Fibroblast of lung (primary cell): ENCODE measurements around the gene WDR75. TPM values are rescaled to one million over a fixed set of nuclear protein-coding genes. Genes with fewer than 3 reads are reported as not detected.

Experiments used
- DNase-seq, 2 donors: peaks; one replicate each; pipeline versions ENCODE4 v3.0.0 to v3.0.0-alpha.2; 2010; ENCODE audit warnings: low read depth in 2 of 2
- H2AFZ ChIP-seq: 2 replicates; pipeline ENCODE4 v1.5.1; 2012; ENCODE audit warnings: low read length, control low read depth, inconsistent platforms
- H3K27ac ChIP-seq: 2 replicates; pipeline ENCODE4 v1.5.1; 2011; ENCODE audit warnings: low read length, control low read depth; ENCODE audit not compliant: insufficient read depth
- H3K27me3 ChIP-seq: 2 replicates; pipeline ENCODE4 v1.5.1; 2011; ENCODE audit warnings: mild to moderate bottlenecking, low read length; ENCODE audit not compliant: control insufficient read depth, insufficient read depth
- H3K36me3 ChIP-seq: 2 replicates; pipeline ENCODE4 v1.5.1; 2011; ENCODE audit warnings: low read length; ENCODE audit not compliant: control insufficient read depth, insufficient read depth
- H3K4me1 ChIP-seq: 2 replicates; pipeline ENCODE4 v1.5.1; 2011; ENCODE audit warnings: low read length; ENCODE audit not compliant: control insufficient read depth, insufficient read depth; ENCODE audit errors: extremely low read depth
- H3K4me2 ChIP-seq: 2 replicates; pipeline ENCODE4 v1.5.1; 2011; ENCODE audit warnings: low read length, control low read depth; ENCODE audit not compliant: insufficient read depth; ENCODE audit errors: extremely low read depth
- H3K4me3 ChIP-seq, 4 experiments: fragments of 200-600 bp in 1 of 4; sonication (generic) in 1 of 4; replicated peaks in 1 of 4; 2 replicates each; pipeline ENCODE4 v1.5.1; 2011 to 2016; ENCODE audit warnings: low read length in 4 of 4, low read depth in 3 of 4, mild to moderate bottlenecking in 3 of 4, control low read depth in 2 of 4, inconsistent platforms in 1 of 4, mixed read lengths in 1 of 4; ENCODE audit not compliant: insufficient read depth in 1 of 4; ENCODE audit errors: control extremely low read depth in 1 of 4
- H3K79me2 ChIP-seq: 2 replicates; pipeline ENCODE4 v1.5.1; 2012; ENCODE audit warnings: mild to moderate bottlenecking, low read length, inconsistent platforms; ENCODE audit not compliant: control insufficient read depth, insufficient read depth
- H3K9ac ChIP-seq: 2 replicates; pipeline ENCODE4 v1.5.1; 2011; ENCODE audit warnings: mild to moderate bottlenecking, low read length, control low read depth; ENCODE audit not compliant: insufficient read depth
- H3K9me3 ChIP-seq: 2 replicates; pipeline ENCODE4 v1.5.1; 2012; ENCODE audit warnings: low read depth, low read length; ENCODE audit not compliant: control insufficient read depth, insufficient read depth
- H4K20me1 ChIP-seq: 2 replicates; pipeline ENCODE4 v1.5.1; 2011; ENCODE audit warnings: low read length; ENCODE audit not compliant: control insufficient read depth, insufficient read depth; ENCODE audit errors: extremely low read depth
- EZH2 ChIP-seq: IDR thresholded peaks from 2 replicates; pipeline ENCODE4 v1.5.1; 2012; ENCODE audit warnings: low read length, control low read depth, mild to moderate bottlenecking; ENCODE audit errors: missing control alignments
- polyA plus RNA-seq, 2 donors: library from polyadenylated mRNA; depleted of rRNA in 1 of 2; stranded (reverse) in 1 of 2; unstranded in 1 of 2; fragments of >200 nt; gene quantifications; 2 replicates each; pipeline ENCODE4 v1.2.1, GENCODE V29; 2011 to 2012; ENCODE audit warnings: missing spikeins in 1 of 2
- total RNA-seq: library from RNA; depleted of rRNA; stranded (reverse); fragments of >200 nt; gene quantifications from 2 replicates; pipeline ENCODE4 v1.2.1, GENCODE V29; 2014
- TF ChIP-seq, protein P1 (sequence below), 2 donors: IDR thresholded peaks in 1 of 2; conservative IDR thresholded peaks in 1 of 2; 1 replicate in 1 of 2; 2 replicates in 1 of 2; pipeline ENCODE4 v1.5.1; 2011 to 2012; ENCODE audit warnings: low read length in 2 of 2, control low read depth in 1 of 2, inconsistent platforms in 1 of 2, low read depth in 1 of 2, mild to moderate bottlenecking in 1 of 2

Gene WDR75
- total and polyA plus RNA-seq, 2 donors (not counting 1 experiment from before 2014, with no cell fraction given) = 33.9 to 54.0 TPM

DNA sequence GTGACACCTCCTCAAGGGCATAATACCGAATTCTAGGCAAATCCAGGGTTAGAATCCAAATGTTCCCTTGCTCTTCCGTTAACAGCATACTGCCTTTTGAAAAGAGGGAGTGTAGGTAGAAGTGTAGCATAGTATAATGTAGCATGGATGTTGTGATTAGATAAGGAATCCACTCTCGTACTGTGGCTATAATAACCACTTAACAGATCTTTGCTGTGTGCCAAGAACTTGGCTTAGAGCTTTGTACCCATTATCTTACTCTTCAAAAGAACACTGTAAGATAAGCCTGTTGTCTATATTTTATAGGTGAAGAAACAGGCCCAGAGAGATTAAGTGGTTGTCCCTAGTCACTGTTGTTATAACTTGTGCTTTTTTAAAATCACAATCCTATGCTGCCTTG lies 24.2 kb downstream of the WDR75 start:
- Histone ChIP-seq H3K36me3 (peaks cover 7% of the 10 kb centered on the region), H3K4me1 (no peaks in the 10 kb centered on the region), H3K9me3 (no peaks in the 10 kb centered on the region), H3K4me3 (no peak overlapping the region), H3K4me2 (no peak overlapping the region), H4K20me1 (no peaks in the 10 kb centered on the region), H3K9ac (no peak overlapping the region), H2AFZ (no peak overlapping the region), H3K79me2 (no peaks in the 10 kb centered on the region), H3K27ac (no peak overlapping the region), H3K27me3 (no peaks in the 10 kb centered on the region)
- DNase-seq = no peak
- TF ChIP-seq, protein P1, sequence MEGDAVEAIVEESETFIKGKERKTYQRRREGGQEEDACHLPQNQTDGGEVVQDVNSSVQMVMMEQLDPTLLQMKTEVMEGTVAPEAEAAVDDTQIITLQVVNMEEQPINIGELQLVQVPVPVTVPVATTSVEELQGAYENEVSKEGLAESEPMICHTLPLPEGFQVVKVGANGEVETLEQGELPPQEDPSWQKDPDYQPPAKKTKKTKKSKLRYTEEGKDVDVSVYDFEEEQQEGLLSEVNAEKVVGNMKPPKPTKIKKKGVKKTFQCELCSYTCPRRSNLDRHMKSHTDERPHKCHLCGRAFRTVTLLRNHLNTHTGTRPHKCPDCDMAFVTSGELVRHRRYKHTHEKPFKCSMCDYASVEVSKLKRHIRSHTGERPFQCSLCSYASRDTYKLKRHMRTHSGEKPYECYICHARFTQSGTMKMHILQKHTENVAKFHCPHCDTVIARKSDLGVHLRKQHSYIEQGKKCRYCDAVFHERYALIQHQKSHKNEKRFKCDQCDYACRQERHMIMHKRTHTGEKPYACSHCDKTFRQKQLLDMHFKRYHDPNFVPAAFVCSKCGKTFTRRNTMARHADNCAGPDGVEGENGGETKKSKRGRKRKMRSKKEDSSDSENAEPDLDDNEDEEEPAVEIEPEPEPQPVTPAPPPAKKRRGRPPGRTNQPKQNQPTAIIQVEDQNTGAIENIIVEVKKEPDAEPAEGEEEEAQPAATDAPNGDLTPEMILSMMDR (conservative IDR thresholded peaks at IDR 0.05 in 1 of 2, IDR thresholded peaks at IDR 0.05 in 1 of 2; ENCODE audit: low read depth in 1 of 2, low read length in 2 of 2) = no peak
- TF ChIP-seq EZH2 = no peak

DNA sequence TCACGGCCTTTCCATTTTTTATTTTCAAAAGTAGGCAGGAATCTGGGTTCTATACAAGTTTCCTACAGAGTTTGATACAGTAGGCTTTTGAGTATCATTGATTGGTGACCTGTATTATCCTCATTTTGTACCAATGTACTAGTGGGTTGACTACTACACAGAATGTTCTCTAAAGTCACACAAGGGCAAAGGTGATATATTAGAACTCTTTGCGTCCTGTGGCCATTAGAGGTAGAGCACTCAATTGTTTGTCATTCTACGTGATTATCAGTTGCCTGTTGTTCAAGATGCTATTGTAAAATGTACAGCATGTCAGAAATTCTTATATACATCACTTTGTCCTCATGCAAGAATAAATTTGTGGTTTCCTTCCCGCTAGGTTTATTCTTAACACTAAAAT lies 24.8 kb downstream of the WDR75 start:
- Histone ChIP-seq H3K79me2 (no peaks in the 10 kb centered on the region), H3K36me3 (peaks cover 6% of the 10 kb centered on the region), H3K27me3 (no peaks in the 10 kb centered on the region), H3K9ac (no peak overlapping the region), H2AFZ (no peak overlapping the region), H3K4me1 (no peaks in the 10 kb centered on the region), H4K20me1 (no peaks in the 10 kb centered on the region), H3K9me3 (no peaks in the 10 kb centered on the region), H3K4me2 (no peak overlapping the region), H3K27ac (no peak overlapping the region), H3K4me3 (no peak overlapping the region)
- no peak for DNase-seq
- TF ChIP-seq, protein P1 (conservative IDR thresholded peaks at IDR 0.05 in 1 of 2, IDR thresholded peaks at IDR 0.05 in 1 of 2; ENCODE audit: low read depth in 1 of 2, low read length in 2 of 2) = no peak
- TF ChIP-seq EZH2 = no peak

DNA sequence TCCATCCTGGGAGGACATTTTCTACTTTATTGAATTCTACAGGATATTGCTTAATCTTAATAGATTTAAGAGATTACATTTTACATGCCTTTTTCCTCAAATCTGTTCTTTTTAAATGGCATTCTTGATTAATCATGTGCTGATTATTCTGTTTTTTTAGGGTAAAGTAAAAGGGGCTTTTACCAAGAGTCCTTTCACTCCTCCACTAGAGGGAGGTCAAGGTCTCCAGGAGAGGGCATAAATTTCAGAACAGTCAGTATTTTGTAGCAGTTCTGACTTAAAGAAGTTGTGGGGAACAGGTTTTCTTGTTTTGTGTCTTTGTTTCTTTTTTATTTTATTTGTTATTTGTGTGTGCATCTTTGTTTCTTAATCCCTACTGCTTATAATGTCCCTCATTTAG lies 25.4 kb downstream of the WDR75 start:
- Histone ChIP-seq H3K4me1 (no peaks in the 10 kb centered on the region), H3K9me3 (no peaks in the 10 kb centered on the region), H3K9ac (no peak overlapping the region), H3K36me3 (peaks cover 6% of the 10 kb centered on the region), H3K4me3 (no peak overlapping the region), H4K20me1 (no peaks in the 10 kb centered on the region), H3K4me2 (no peak overlapping the region), H3K27ac (no peak overlapping the region), H3K79me2 (no peaks in the 10 kb centered on the region), H3K27me3 (no peaks in the 10 kb centered on the region), H2AFZ (no peak overlapping the region)
- peak; percentile 7 to 58 for DNase-seq
- TF ChIP-seq, protein P1 (conservative IDR thresholded peaks at IDR 0.05 in 1 of 2, IDR thresholded peaks at IDR 0.05 in 1 of 2; ENCODE audit: low read depth in 1 of 2, low read length in 2 of 2) = peak; percentile 68 to 78
- no peak for TF ChIP-seq EZH2
